Spinal cord (tissue), 10 donors: ENCODE data around the gene NDFIP1. TPM values are rescaled to one million over a fixed set of nuclear protein-coding genes. Genes with fewer than 3 reads are reported as not detected.

Experiments used
- DNase-seq, 6 donors: peaks; one replicate each; pipeline versions ENCODE4 v3.0.0 to v3.0.0-alpha.2; 2013 to 2015; ENCODE audit warnings: low spot score in 6 of 6, low read depth in 4 of 6
- H3K27ac ChIP-seq: one replicate; pipeline ENCODE4 v1.5.1; 2013; ENCODE audit warnings: low read depth, low read length, control low read depth
- H3K27me3 ChIP-seq: one replicate; pipeline ENCODE4 v1.6.1; 2013; ENCODE audit warnings: low read length; ENCODE audit not compliant: control insufficient read depth, insufficient read depth
- H3K36me3 ChIP-seq: one replicate; pipeline ENCODE4 v1.6.1; 2013; ENCODE audit warnings: low read length; ENCODE audit not compliant: control insufficient read depth, insufficient read depth
- H3K4me1 ChIP-seq: one replicate; pipeline ENCODE4 v1.6.1; 2013; ENCODE audit warnings: low read length; ENCODE audit not compliant: control insufficient read depth, insufficient read depth
- H3K4me3 ChIP-seq: one replicate; pipeline ENCODE4 v1.5.1; 2013; ENCODE audit warnings: low read depth, low read length, control low read depth
- H3K9me3 ChIP-seq: one replicate; pipeline ENCODE4 v1.6.1; 2013; ENCODE audit warnings: low read length; ENCODE audit not compliant: control insufficient read depth, insufficient read depth
- WGBS: methylation state at CpG from one replicate; pipeline ENCODE4 v1.1.5; 2013; ENCODE audit warnings: missing lambda C conversion rate; ENCODE audit not compliant: insufficient coverage; 5-methylcytosine and 5-hydroxymethylcytosine counted together
- polyA plus RNA-seq, 2 donors: library from polyadenylated mRNA; unstranded; fragments of 120-200 nt; gene quantifications; one replicate each; pipeline ENCODE4 v1.2.1, GENCODE V29; 2013; ENCODE audit not compliant: insufficient read length in 2 of 2
- total RNA-seq, 2 donors: library from RNA; depleted of rRNA in 1 of 2; stranded (reverse); fragments of 120-200 nt in 1 of 2; fragments of >200 nt in 1 of 2; gene quantifications; one replicate each; pipeline versions ENCODE4 v1.2.3 to v1.2.4, GENCODE V29; 2013 to 2014
- donor health status: healthy.

Gene NDFIP1
- total and polyA plus RNA-seq, 4 donors = 86.0 to 279 (median 231) TPM

DNA sequence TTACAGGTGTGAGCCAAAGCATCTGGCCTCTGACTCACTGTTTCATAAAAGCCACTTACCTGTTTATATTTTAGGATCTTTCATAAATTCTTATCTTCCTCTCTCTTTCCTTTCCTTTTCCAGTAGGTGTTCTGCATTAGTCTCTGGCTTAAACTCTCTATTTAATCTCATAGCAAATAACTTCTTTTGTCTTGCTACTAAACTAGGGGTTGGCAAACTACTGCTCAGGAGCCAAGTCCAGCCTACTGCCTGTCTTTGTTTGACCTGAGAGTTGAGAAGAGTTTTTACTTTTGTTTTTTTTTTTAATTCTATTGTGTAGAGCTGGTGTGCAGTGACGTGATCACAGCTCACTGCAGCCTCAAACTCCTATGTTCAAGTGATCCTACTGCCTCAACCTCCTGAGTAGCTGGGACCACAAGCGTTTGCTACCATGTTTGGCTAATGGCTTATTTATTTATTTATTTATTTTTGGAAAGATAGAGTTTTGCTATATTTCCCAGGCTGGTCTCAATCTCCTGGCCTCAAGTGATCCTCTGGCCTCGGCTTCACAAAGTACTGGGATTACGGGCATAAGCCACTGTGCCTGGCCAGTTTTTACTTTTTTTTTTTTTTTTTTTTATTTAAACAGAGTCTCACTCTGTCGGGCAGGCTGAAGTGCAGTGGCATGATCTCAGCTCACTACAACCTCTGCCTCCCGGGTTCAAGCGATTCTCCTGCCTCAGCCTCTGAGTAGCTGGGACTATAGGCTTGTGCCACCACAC is 5.4 kb upstream of the NDFIP1 start:
- Histone ChIP-seq H3K27me3 (no peaks in the 10 kb centered on the region), H3K36me3 (no peaks in the 10 kb centered on the region), H3K27ac (no peak overlapping the region), H3K4me3 (no peak overlapping the region), H3K9me3 (no peaks in the 10 kb centered on the region), H3K4me1 (peaks cover 2% of the 10 kb centered on the region)
- no CpG with 5 or more reads among the region's 7 CpGs for WGBS
- DNase-seq = no peak

DNA sequence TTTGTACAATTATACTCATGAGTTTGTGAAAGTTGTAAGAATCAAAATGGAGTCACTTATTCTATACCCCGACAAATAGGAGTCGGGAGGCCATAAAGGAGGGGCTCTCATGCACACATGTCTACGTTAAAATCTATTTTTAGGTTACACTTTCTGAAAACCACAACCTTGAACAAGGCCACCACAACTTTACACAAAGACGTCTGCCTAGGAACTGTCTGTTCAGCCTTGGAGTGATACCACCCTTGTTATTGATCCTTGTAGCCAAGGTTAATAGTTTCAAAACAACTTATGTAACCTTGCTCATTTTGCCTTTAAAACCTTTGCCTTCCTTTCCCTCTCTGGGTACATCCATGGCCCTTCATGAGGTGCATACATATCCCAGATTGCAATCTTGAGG is 4.1 kb upstream of the NDFIP1 start:
- H3K36me3 ChIP-seq = no peaks in the 10 kb centered on the region
- H3K27ac ChIP-seq = no peak overlapping the region
- 74% methylated on average over 4 of the region's 4 CpGs for WGBS
- no peak overlapping the region for H3K4me3 ChIP-seq
- H3K4me1 ChIP-seq = peaks cover 5% of the 10 kb centered on the region
- no peaks in the 10 kb centered on the region for H3K27me3 ChIP-seq
- no peak for DNase-seq
- H3K9me3 ChIP-seq = no peaks in the 10 kb centered on the region

DNA sequence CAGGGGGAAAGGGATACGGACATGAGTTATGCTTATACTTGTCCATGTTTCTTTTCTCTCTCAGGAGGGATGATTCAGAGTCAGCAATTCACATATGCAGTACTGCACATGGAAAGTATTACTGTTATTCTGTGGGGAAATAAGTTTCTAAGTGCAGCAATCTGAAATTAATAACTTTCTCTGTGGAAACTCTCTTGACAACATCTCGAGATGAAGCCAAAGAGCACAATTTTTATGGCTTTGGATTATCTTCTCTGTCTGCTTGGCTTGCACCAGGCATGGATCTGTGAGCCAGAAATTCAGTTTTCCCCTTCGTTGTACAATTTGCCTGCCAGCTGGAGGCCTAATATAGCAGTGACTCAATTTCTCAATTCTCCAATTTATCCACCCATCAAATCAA is 2.5 kb upstream of the NDFIP1 start:
- no peak overlapping the region for H3K27ac ChIP-seq
- H3K4me1 ChIP-seq = peaks cover 5% of the 10 kb centered on the region
- WGBS = 34% methylated on average over 2 of the region's 3 CpGs
- DNase-seq = peak in 2 of 6 donors; percentile 72
- H3K36me3 ChIP-seq = no peaks in the 10 kb centered on the region
- no peaks in the 10 kb centered on the region for H3K9me3 ChIP-seq
- H3K27me3 ChIP-seq = no peaks in the 10 kb centered on the region
- H3K4me3 ChIP-seq = no peak overlapping the region

DNA sequence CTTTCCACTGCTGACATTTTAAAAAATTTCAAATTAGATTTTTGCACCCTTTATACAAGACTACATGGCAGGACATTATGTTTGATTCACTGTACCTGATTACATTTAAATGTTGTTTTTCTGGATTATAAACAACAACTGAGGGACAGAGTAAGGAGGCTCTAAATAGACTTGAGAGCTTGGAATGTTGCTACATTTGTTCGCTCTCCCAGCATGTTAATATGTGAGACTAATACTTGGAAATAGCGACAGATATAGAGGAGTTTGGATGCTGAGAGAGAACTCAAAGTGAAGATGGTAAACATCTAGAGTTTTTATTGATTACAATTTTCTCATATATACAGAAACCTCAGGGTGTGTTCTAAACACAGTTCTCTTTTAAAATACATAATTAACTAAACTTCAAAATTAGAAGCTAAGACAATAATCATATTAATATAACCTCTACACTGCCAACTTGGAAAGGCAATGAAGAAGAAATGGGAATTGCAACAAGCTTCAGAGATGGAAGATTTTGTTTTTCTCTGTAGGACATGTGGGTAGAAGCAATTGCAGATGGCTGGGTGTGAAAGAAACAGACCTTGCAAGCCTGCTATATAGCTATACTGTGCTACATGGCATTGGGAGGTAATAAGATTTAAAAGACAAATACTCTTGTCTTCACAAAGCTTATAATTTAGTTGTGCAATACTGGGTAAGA is 1.4 kb upstream of the NDFIP1 start:
- H3K4me1 ChIP-seq = peaks cover 5% of the 10 kb centered on the region
- peak in 1 of 6 donors; percentile 57 for DNase-seq
- no peaks in the 10 kb centered on the region for H3K36me3 ChIP-seq
- H3K27me3 ChIP-seq = no peaks in the 10 kb centered on the region
- WGBS = no CpG with 5 or more reads among the region's 2 CpGs
- H3K9me3 ChIP-seq = no peaks in the 10 kb centered on the region
- H3K27ac ChIP-seq = no peak overlapping the region
- H3K4me3 ChIP-seq = no peak overlapping the region

DNA sequence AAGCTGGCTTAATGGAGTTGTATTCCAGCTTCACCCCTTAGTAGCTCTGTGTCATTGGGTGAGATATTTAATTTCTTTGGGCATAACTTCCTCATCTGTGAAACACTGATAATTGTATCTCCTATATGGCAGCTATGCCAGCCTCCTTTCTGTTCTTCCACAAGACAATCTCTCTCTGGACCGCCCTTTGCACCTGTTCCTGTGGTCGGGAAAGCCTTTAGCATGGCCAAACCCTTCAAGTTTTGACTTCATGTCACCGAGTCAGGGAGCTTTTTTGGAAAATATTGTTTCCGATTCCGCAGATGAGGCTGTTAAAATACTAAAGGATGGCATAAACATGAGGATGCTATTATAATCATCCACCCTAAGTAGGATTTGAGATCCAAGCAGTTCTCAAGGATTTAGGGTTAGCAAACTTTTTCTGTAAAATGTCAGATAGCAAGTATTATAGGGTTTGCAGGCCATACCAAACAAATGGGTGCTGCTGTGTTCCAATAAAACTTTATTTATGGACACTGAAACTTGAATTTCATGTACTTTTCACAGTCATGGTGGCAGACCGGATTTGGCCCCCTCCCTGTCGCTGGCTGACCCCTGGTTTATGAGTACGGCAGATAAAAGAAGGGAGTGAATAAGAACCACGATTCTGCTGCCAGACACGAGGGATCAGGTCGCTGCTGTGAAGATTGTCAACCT is 695 bp upstream of the NDFIP1 start:
- Histone ChIP-seq H3K27ac (peak overlapping the region; percentile 89), H3K27me3 (no peaks in the 10 kb centered on the region), H3K36me3 (no peaks in the 10 kb centered on the region), H3K4me3 (peak overlapping the region; percentile 35), H3K4me1 (peaks cover 5% of the 10 kb centered on the region), H3K9me3 (no peaks in the 10 kb centered on the region)
- no peak for DNase-seq
- 50% methylated on average over 7 of the region's 11 CpGs for WGBS

DNA sequence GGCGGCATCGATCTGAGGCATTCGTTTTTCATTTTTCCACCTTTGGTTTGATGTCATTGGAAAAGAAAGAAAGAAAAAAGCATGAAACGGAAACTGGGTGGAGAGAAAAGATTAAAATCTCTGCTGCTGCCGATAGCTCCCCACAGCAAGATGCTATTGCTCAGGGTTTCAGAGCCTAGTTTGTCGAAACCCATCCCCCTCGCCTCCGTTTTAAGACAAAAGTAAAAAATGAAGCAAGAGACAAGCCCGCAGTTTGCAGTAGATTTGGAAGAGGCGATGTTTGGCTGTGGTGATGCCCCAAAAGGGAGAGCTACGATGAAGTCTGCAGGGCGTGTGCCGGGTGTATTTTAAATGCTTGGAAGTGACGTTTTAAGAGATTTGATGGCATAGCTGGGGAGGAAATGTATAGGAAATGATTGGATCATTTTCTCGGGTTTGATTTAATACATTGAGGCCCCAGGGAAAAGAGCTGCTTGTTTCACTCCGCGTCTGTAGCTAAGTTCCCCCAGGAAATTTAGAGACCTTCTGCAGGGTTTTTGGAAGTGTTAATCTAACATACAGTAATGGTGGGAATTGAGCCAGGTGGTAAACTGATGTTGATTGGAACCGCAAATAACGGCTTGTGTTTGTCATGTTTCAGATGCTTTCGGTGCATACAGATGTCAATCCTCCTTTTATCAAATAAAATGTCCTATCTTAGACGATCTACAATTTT is 909 bp downstream of the NDFIP1 start:
- Histone ChIP-seq H3K27me3 (no peaks in the 10 kb centered on the region), H3K9me3 (no peaks in the 10 kb centered on the region), H3K4me1 (peaks cover 5% of the 10 kb centered on the region), H3K4me3 (peak overlapping the region; percentile 83), H3K36me3 (no peaks in the 10 kb centered on the region), H3K27ac (peak overlapping the region; percentile 95)
- 0% methylated on average over 11 of the region's 21 CpGs for WGBS
- DNase-seq = peak; percentile 21 to 81 (median 44)

DNA sequence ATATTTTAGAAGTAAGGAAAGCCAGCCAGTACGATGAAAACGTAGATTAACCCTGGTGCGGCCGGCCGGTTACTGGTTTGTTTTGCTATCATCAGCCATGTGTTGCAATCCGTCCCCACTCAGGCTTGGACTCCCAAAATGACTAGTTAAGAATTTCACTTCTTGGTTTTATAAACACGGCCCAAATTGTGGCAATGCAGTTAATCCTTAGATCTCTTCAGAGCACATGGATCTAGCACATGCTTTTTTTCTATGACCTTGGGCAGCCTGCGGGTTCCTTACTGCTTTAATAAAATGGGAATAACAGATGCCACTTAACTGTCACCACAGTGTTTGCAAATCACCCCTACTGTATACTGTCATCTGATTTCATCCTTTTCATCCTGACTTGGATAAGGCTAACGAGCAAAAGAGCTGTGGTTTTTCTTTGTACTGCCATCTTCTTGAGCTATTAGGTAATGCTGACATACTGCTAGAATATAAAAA is 1.5 kb downstream of the NDFIP1 start:
- 0% methylated on average over 5 of the region's 9 CpGs for WGBS
- Histone ChIP-seq H3K27me3 (no peaks in the 10 kb centered on the region), H3K4me3 (peak overlapping the region; percentile 83), H3K4me1 (peaks cover 5% of the 10 kb centered on the region), H3K36me3 (no peaks in the 10 kb centered on the region), H3K9me3 (no peaks in the 10 kb centered on the region), H3K27ac (peak overlapping the region; percentile 95)
- peak in 5 of 6 donors; percentile 20 to 82 (median 26) for DNase-seq

DNA sequence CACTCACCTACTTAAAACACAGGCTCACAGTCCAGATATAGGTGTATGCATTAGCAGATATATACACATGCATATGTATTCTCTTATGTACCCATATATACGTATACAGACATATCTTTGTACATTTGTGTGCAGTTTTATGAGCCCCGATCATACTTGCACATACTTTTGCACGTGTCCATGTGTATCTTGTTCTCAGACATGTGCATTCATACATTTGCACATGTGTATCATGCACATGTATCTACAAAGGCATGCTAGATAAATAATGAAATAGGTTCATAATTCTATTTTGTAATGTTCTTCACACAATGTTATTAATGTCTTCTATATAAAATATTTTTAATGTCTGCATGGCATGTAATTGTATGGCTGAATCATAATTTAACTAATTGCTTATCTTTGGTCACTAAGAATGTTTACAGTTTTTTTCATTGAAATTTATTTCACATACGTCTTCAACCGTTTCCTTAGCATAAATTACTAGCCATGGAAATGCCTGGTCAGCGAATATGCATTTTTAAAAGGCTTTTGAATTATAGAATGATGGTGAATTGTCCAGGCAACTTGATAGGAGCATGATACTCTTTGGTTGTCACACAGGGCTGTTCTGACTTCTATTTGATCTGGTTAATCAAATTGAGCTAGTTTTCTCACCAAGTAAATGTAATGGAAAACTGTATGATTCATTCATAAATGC is 2.6 kb downstream of the NDFIP1 start:
- Histone ChIP-seq H3K4me1 (peaks cover 5% of the 10 kb centered on the region), H3K9me3 (no peaks in the 10 kb centered on the region), H3K27me3 (no peaks in the 10 kb centered on the region), H3K36me3 (no peaks in the 10 kb centered on the region), H3K4me3 (peak overlapping the region; percentile 83), H3K27ac (no peak overlapping the region)
- DNase-seq = no peak
- WGBS = no CpG with 5 or more reads among the region's 6 CpGs

DNA sequence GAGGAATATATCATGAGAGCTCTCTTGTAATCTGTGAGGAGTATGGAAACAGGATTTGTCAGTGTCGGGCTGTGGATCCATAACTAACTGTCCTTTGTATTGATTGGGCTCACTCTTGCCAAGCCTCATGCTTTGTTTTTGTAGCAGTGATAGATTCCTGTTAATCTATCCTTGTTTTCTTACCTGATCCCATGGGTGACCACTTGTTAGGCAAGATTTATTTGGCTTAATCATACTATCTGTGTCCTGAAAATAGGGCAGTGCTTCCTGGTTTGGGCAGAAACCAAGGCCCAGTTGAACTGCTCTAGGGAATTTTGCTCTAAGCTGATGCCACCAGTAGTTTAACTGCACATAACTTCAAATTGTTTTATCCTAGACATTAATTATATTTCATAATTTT is 6.1 kb downstream of the NDFIP1 start:
- Histone ChIP-seq H3K27me3 (no peaks in the 10 kb centered on the region), H3K4me3 (no peak overlapping the region), H3K36me3 (no peaks in the 10 kb centered on the region), H3K9me3 (no peaks in the 10 kb centered on the region), H3K27ac (no peak overlapping the region), H3K4me1 (peaks cover 11% of the 10 kb centered on the region)
- no CpG with 5 or more reads among the region's 1 CpG for WGBS
- no peak for DNase-seq
